Measurements from ENCODE around the gene LPCAT3.

GRCh38 chr12:7021956-7022355, 3.7 kb upstream of the LPCAT3 start:
- TF ChIP-seq, protein P1, sequence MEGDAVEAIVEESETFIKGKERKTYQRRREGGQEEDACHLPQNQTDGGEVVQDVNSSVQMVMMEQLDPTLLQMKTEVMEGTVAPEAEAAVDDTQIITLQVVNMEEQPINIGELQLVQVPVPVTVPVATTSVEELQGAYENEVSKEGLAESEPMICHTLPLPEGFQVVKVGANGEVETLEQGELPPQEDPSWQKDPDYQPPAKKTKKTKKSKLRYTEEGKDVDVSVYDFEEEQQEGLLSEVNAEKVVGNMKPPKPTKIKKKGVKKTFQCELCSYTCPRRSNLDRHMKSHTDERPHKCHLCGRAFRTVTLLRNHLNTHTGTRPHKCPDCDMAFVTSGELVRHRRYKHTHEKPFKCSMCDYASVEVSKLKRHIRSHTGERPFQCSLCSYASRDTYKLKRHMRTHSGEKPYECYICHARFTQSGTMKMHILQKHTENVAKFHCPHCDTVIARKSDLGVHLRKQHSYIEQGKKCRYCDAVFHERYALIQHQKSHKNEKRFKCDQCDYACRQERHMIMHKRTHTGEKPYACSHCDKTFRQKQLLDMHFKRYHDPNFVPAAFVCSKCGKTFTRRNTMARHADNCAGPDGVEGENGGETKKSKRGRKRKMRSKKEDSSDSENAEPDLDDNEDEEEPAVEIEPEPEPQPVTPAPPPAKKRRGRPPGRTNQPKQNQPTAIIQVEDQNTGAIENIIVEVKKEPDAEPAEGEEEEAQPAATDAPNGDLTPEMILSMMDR (conservative IDR thresholded peaks at IDR 0.05; ENCODE audit: low read length), result no peak
- no peak for TF ChIP-seq EZH2phosphoT487 (IDR thresholded peaks at IDR 0.05; ENCODE audit: borderline replicate concordance)
